Panc1 (cell line): Measurements from ENCODE around the gene NKRF.

Experiments used
- POLR2AphosphoS5 ChIP-seq: IDR thresholded peaks from 2 replicates; pipeline ENCODE4 v1.6.1; 2012; ENCODE audit warnings: mild to moderate bottlenecking, low read depth, low read length, moderate library complexity
- SIN3A ChIP-seq: IDR thresholded peaks from 2 replicates; pipeline ENCODE4 v1.6.1; 2012; ENCODE audit warnings: low read depth, mild to moderate bottlenecking, low read length, moderate library complexity, borderline replicate concordance; ENCODE audit not compliant: insufficient read depth
- TCF7L2 ChIP-seq: IDR thresholded peaks from 2 replicates; pipeline ENCODE4 v1.6.1; 2011; ENCODE audit warnings: mild to moderate bottlenecking, low read depth, low read length, inconsistent platforms
- TF ChIP-seq, protein P1 (sequence below): fragments of 450-650 bp; IDR thresholded peaks from 2 replicates; pipeline ENCODE4 v1.5.1; 2017; ENCODE audit warnings: mild to moderate bottlenecking
- TF ChIP-seq, protein P2 (sequence below), 2 experiments: IDR thresholded peaks; 2 replicates each; pipeline ENCODE4 v1.6.1; 2011 to 2012; ENCODE audit warnings: low read depth in 2 of 2, control low read depth in 1 of 2, low read length in 1 of 2, mild to moderate bottlenecking in 1 of 2, moderate library complexity in 1 of 2; ENCODE audit not compliant: insufficient read depth in 1 of 2

DNA sequence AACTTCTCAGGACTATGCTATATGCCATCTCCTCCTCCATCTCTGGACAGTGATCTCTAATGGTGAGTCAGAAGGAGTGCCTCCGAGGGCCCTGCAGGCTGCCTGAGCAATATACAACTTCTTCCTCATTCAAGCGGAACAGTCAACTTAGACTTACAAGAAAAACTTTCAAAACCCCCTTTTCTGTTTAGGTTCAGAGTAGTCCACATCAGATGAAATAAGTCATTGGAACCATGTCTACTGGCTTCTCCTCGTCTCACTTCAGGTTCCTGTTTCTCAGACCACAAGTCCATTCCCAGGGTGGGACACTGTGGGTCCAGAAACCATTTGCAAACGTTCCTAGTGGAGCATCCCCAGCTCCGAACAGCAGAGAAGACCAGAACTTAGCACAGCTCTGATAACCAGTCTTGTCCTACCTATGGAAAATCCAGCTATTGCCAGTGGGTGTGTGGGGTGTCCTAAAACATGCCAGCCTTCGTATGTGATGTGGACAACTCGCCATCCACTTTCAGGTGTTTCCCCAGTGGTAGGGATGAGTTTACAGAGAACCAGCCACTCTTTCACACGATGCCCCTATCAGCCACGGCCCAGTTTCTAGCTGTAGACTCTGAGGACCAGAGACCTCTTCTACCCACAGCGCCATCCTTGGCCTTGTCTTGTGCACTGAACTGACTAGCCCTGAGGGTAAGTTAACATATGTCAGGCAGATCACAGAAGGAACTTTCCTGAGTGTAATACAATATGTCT, 32.7 kb upstream of the NKRF start:
- TF ChIP-seq, protein P1, sequence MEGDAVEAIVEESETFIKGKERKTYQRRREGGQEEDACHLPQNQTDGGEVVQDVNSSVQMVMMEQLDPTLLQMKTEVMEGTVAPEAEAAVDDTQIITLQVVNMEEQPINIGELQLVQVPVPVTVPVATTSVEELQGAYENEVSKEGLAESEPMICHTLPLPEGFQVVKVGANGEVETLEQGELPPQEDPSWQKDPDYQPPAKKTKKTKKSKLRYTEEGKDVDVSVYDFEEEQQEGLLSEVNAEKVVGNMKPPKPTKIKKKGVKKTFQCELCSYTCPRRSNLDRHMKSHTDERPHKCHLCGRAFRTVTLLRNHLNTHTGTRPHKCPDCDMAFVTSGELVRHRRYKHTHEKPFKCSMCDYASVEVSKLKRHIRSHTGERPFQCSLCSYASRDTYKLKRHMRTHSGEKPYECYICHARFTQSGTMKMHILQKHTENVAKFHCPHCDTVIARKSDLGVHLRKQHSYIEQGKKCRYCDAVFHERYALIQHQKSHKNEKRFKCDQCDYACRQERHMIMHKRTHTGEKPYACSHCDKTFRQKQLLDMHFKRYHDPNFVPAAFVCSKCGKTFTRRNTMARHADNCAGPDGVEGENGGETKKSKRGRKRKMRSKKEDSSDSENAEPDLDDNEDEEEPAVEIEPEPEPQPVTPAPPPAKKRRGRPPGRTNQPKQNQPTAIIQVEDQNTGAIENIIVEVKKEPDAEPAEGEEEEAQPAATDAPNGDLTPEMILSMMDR: no peak
- TF ChIP-seq, protein P2, sequence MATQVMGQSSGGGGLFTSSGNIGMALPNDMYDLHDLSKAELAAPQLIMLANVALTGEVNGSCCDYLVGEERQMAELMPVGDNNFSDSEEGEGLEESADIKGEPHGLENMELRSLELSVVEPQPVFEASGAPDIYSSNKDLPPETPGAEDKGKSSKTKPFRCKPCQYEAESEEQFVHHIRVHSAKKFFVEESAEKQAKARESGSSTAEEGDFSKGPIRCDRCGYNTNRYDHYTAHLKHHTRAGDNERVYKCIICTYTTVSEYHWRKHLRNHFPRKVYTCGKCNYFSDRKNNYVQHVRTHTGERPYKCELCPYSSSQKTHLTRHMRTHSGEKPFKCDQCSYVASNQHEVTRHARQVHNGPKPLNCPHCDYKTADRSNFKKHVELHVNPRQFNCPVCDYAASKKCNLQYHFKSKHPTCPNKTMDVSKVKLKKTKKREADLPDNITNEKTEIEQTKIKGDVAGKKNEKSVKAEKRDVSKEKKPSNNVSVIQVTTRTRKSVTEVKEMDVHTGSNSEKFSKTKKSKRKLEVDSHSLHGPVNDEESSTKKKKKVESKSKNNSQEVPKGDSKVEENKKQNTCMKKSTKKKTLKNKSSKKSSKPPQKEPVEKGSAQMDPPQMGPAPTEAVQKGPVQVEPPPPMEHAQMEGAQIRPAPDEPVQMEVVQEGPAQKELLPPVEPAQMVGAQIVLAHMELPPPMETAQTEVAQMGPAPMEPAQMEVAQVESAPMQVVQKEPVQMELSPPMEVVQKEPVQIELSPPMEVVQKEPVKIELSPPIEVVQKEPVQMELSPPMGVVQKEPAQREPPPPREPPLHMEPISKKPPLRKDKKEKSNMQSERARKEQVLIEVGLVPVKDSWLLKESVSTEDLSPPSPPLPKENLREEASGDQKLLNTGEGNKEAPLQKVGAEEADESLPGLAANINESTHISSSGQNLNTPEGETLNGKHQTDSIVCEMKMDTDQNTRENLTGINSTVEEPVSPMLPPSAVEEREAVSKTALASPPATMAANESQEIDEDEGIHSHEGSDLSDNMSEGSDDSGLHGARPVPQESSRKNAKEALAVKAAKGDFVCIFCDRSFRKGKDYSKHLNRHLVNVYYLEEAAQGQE (IDR thresholded peaks at IDR 0.05; ENCODE audit: insufficient read depth in 1 of 2, low read depth in 2 of 2, low read length in 1 of 2): no peak
- TF ChIP-seq POLR2AphosphoS5 (no peak), TCF7L2 (no peak), SIN3A (no peak)
